HL-60 (cell line): ENCODE results near the gene CNNM4.

Experiments used
- DNase-seq, 2 experiments: peaks; one replicate each; pipeline ENCODE4 v3.0.0-alpha.2; 2010 to 2020; ENCODE audit warnings: low read depth in 1 of 2, low spot score in 1 of 2
- H3K27ac ChIP-seq: fragments of 250-450 bp; sonication (Bioruptor Pico); replicated peaks from 2 replicates; pipeline ENCODE4 v1.5.1; 2020; ENCODE audit warnings: mild to moderate bottlenecking, moderate library complexity
- H3K27me3 ChIP-seq: fragments of 250-450 bp; sonication (Bioruptor Pico); 2 replicates; pipeline ENCODE4 v1.5.1; 2021; ENCODE audit warnings: mild to moderate bottlenecking, moderate library complexity; ENCODE audit not compliant: insufficient read depth, poor library complexity, severe bottlenecking
- H3K4me3 ChIP-seq: replicated peaks from 2 replicates; pipeline ENCODE4 v1.5.1; 2011; ENCODE audit warnings: mild to moderate bottlenecking, control low read depth, low read length; ENCODE audit not compliant: insufficient read depth
- GABPA ChIP-seq: IDR thresholded peaks from 2 replicates; pipeline ENCODE4 v1.6.1; 2012; ENCODE audit warnings: low read depth
- POLR2AphosphoS5 ChIP-seq: IDR thresholded peaks from 2 replicates; pipeline ENCODE4 v1.6.1; 2012; ENCODE audit warnings: low read depth
- SPI1 ChIP-seq: IDR thresholded peaks from 2 replicates; pipeline ENCODE4 v1.6.1; 2012; ENCODE audit warnings: low read depth, mild to moderate bottlenecking, borderline replicate concordance
- TF ChIP-seq, protein P1 (sequence below): IDR thresholded peaks from 2 replicates; pipeline ENCODE4 v1.6.1; 2012; ENCODE audit warnings: low read depth; ENCODE audit not compliant: insufficient replicate concordance
- TF ChIP-seq, protein P2 (sequence below): IDR thresholded peaks from one replicate; pipeline ENCODE4 v1.5.1; 2011; ENCODE audit warnings: low read length, control low read depth, inconsistent platforms; ENCODE audit not compliant: insufficient read depth

Gene CNNM4

DNA sequence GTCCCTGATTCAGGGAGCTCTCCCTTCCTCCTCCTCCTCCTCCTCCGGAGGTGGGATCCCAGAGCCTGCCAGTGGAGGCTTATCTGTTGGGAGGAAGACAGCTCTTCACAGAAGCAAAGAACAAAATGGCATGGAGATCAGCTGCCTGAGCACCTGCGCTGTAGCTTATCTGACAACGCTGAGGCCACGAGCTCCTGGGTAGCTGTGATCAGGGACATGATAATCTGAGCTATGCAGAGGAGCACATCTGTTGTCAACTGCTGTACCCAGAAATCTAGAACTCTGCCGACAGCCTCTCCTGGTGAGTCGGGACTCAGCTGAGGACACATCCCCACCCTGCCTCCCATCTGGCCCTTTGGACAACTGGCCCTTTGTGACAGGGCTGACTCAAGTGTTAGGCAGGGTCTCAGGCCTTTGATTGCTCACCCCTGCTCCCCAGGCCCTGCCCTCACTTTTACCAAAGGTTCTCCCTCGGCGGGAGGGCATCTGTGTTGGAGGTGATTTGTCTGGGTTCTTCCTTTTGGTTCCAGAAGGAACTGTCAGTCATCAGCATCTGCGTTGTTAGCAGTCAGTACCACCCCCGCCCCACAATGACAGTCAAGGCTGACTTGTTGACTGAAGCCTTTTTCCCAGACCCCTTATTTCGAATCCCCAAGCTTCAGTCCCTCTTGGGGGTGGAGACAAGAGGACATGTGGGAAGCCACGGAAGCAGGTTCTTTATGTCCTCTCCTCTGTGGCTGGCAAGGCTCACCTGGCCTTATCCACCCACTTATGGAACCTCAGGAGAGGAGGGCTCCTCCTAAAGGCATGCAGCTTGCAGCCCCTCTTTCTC is 49.5 kb downstream of the CNNM4 start:
- Histone ChIP-seq H3K4me3 (no peak overlapping the region), H3K27me3 (no peaks in the 10 kb centered on the region), H3K27ac (no peak overlapping the region)
- no peak for DNase-seq
- TF ChIP-seq POLR2AphosphoS5 (no peak), SPI1 (no peak), GABPA (no peak)
- TF ChIP-seq, protein P1, sequence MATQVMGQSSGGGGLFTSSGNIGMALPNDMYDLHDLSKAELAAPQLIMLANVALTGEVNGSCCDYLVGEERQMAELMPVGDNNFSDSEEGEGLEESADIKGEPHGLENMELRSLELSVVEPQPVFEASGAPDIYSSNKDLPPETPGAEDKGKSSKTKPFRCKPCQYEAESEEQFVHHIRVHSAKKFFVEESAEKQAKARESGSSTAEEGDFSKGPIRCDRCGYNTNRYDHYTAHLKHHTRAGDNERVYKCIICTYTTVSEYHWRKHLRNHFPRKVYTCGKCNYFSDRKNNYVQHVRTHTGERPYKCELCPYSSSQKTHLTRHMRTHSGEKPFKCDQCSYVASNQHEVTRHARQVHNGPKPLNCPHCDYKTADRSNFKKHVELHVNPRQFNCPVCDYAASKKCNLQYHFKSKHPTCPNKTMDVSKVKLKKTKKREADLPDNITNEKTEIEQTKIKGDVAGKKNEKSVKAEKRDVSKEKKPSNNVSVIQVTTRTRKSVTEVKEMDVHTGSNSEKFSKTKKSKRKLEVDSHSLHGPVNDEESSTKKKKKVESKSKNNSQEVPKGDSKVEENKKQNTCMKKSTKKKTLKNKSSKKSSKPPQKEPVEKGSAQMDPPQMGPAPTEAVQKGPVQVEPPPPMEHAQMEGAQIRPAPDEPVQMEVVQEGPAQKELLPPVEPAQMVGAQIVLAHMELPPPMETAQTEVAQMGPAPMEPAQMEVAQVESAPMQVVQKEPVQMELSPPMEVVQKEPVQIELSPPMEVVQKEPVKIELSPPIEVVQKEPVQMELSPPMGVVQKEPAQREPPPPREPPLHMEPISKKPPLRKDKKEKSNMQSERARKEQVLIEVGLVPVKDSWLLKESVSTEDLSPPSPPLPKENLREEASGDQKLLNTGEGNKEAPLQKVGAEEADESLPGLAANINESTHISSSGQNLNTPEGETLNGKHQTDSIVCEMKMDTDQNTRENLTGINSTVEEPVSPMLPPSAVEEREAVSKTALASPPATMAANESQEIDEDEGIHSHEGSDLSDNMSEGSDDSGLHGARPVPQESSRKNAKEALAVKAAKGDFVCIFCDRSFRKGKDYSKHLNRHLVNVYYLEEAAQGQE = no peak
- TF ChIP-seq, protein P2, sequence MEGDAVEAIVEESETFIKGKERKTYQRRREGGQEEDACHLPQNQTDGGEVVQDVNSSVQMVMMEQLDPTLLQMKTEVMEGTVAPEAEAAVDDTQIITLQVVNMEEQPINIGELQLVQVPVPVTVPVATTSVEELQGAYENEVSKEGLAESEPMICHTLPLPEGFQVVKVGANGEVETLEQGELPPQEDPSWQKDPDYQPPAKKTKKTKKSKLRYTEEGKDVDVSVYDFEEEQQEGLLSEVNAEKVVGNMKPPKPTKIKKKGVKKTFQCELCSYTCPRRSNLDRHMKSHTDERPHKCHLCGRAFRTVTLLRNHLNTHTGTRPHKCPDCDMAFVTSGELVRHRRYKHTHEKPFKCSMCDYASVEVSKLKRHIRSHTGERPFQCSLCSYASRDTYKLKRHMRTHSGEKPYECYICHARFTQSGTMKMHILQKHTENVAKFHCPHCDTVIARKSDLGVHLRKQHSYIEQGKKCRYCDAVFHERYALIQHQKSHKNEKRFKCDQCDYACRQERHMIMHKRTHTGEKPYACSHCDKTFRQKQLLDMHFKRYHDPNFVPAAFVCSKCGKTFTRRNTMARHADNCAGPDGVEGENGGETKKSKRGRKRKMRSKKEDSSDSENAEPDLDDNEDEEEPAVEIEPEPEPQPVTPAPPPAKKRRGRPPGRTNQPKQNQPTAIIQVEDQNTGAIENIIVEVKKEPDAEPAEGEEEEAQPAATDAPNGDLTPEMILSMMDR = no peak

DNA sequence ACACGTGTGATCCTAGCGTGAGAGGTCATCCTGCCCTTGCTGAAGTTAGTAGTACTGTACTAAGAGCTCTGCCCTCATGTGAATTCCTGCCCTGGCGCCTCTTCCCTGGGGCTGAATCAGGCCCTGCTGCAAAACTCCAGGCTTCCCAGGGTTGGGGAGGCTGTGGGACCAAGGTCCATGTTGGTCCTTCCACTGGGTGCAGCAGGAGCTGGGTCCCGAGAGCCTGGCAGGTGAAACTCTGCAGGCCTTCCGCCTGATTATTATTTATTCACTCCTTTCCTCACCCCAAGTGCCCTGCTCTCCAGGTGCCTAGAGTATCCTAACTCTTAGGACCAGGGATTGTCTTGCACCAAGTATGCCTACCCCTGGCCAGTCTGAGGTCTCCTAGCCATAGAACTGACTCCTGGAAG is 50.1 kb downstream of the CNNM4 start:
- TF ChIP-seq GABPA (no peak), POLR2AphosphoS5 (no peak), SPI1 (no peak)
- TF ChIP-seq, protein P2 = no peak
- TF ChIP-seq, protein P1 = no peak
- DNase-seq = no peak
- Histone ChIP-seq H3K4me3 (no peak overlapping the region), H3K27me3 (no peaks in the 10 kb centered on the region), H3K27ac (no peak overlapping the region)

DNA sequence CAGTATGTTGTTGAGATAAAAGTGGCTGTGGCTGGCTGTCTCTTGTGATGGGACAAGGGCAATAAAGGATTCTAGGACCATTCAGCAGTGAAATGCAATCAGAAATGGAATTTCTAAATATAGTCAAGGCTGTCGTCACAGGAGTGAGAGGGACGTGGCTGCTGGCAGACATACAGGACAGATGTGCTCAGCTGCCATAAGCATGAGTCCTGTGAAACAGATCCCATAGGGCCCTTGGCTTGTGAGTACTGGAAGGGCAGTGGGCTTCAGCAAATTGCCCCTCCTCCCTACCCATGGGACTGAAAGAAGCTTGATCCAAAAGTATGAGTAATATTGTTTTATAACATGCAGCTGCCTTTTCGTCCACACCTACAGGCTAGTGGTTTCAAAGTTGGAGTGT is 51.2 kb downstream of the CNNM4 start:
- Histone ChIP-seq H3K27me3 (no peaks in the 10 kb centered on the region), H3K27ac (no peak overlapping the region), H3K4me3 (no peak overlapping the region)
- DNase-seq = no peak
- TF ChIP-seq GABPA (no peak), POLR2AphosphoS5 (no peak), SPI1 (no peak)
- TF ChIP-seq, protein P1 = no peak
- TF ChIP-seq, protein P2 = no peak
